Stimulated activated CD4-positive, alpha-beta T cell treated with anti-CD3 and anti-CD28 coated beads, Interleukin-12 subunit alpha, Interleukin-12 subunit beta, amount 100 ng/mL, for 48 hours (primary cell): Measurements from ENCODE around the gene PEAK1.
"Not testable (repeated sequence)": the region's sequence is repeated elsewhere in the genome, so short reads cannot be mapped to it uniquely, and the experiment has no call there.

Experiments used
- DNase-seq, 3 donors: peaks; one replicate each; pipeline ENCODE4 v3.0.0-alpha.2; 2020; ENCODE audit warnings: low read depth in 2 of 3, low spot score in 1 of 3

PEAK1 gene

GRCh38 chr15:77181305-77182074 lies 238.4 kb downstream of the PEAK1 start:
- no peak for DNase-seq

GRCh38 chr15:77180757-77181156 lies 239.1 kb downstream of the PEAK1 start:
- DNase-seq: no peak

GRCh38 chr15:77180270-77180669 lies 239.6 kb downstream of the PEAK1 start:
- DNase-seq: no peak

DNA sequence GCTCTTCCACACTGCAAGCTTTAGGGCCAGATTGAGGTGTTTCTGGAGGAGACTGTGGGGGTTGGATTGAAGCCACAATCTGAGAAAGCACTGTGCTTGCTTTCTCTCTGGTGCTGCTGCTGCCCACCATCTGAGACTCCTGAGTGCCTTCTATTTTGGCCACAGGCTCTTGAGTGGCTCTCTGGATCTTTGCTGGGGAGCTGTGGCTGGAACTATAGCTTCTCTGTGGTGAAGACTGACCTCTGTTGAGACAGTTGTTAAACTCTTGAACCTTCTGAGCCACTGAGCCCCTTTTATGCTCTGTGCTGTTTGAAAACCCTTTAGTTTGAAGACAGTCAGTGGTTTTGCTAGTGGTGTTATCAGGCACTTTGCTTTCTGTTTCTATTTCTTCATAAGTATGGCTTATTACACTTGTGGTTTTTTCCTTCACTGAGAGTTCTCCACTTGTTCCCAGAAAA lies 240.3 kb downstream of the PEAK1 start:
- DNase-seq: peak in 1 of 3 donors; percentile 5

GRCh38 chr15:77178411-77178810 lies 241.5 kb downstream of the PEAK1 start:
- no peak for DNase-seq

DNA sequence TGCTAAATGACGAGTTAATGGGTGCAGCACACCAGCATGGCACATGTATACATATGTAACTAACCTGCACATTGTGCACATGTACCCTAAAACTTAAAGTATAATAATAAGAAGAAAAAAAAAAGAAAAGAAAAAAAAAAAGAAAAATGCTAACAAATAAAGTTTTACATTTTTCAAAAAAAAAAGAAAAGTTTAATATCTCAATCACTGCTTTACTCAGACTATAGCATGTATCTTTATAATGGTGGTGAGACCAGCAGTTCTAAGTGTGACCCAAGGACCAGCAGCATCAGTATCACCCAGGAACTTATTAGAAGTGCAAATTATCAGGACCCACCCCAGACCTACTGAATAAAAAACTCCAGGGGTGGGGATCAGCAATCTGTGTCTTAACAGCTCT lies 243.8 kb downstream of the PEAK1 start:
- not testable (repeated sequence) for DNase-seq

DNA sequence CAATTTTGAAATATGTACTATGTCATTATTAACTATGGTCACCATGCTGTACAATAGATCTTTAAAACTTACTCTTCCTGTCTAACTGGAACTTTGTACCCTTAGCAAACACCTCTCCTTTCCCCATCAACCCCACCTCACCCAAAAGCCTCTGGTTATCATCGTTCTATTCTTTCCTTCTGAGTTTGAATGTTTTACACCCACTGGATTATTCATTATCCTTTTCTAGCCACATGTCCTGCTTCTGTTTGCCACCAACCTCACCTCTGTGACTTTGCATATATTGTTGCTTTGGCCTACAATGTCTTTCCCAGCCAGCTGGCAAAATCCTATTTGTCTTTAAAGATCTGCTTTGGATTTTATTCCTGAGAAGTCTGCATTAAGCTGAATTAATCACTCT lies 246.4 kb downstream of the PEAK1 start:
- DNase-seq: no peak

DNA sequence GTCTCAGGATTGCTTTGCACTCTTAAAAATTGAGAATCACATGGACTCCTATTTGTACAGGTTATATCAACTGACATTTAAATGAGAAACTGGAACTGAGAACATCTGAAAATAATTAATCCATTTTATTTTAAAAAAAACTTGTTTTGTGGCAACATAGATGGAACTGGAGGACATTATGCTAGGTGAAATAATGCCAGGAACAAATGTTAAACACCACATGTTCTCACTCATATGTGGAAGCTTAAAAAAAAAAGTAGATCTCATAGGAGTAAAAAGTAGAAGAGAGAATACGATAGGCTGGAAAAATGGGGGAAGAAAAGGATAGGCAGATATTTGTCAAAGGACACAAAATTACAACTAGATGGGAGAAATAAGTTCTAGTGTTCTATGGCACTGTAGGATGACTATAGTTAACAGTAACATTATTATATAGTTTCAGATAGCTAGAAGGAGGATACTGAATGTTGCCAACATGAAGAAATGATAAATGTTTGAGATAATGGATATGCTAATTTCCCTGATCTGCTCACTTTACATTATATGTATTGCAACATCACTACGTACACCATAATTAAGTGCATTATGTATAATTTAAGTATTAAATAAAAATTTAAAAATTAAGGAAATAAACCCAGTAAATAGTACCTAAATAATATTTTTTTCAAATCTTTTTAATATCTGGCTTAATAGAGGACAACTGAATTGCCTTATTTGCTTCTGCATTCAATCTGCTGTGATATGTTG lies 248.5 kb downstream of the PEAK1 start:
- no peak for DNase-seq

GRCh38 chr15:77168616-77169015 lies 251.3 kb downstream of the PEAK1 start:
- DNase-seq: no peak

DNA sequence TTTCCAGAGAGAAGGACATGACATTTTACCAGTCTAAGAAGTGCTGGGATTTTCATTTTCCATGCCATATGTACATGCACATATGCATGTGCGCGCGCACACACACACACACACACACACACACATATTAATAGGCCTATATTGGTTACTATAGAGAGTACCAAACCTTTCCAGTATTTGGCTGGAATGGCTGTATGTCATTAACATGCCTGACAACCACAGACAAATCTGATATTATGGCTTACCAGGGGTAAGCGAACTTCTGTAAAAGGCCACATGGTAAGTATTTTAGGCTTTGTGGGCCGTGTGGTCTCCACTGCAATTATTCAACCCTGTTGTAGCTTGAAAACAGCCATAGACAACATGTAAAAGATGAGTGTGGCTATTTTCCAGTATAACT lies 251.8 kb downstream of the PEAK1 start:
- no peak for DNase-seq

DNA sequence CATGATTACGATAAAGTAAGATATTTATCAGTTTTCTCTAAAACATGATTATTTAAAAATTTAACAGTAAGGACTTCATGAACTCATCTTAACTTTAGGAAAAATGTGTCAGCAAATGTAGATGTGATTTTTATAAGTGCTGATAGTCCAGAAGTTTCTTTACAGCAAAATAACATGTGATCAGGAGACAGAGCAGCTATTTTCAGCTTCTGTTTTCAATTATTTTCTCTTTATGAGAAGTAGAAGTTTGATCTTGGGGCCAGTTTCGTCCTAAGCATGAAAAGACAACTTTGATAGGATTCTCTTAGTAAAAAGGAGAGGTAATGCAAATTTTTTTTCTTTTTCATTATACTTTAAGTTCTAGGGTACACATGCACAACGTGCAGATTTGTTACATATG lies 252.5 kb downstream of the PEAK1 start:
- no peak for DNase-seq

GRCh38 chr15:77163781-77164384 lies 256.0 kb downstream of the PEAK1 start:
- no peak for DNase-seq

GRCh38 chr15:77162872-77163633 lies 256.9 kb downstream of the PEAK1 start:
- no peak for DNase-seq

GRCh38 chr15:77160562-77161478 lies 259.1 kb downstream of the PEAK1 start:
- no peak for DNase-seq

DNA sequence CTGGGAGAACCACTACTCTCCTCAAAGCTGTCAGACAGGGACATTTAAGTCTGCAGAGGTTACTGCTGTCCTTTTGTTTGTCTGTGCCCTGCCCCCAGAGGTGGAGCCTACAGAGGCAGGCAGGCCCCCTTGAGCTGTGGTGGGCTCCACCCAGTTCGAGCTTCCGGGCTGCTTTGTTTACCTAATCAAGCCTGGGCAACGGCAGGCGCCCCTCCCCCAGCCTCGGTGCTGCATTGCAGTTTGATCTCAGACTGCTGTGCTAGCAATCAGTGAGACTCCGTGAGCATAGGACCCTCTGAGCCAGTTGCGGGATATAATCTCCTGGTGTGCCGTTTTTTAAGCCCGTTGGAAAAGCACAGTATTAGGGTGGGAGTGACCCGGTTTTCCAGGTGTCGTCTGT lies 263.9 kb downstream of the PEAK1 start:
- not testable (repeated sequence) for DNase-seq

- DNase-seq: no peak
These were observed 271.7 kb downstream of the PEAK1 start for GRCh38 chr15:77148191-77148590.

- no peak for DNase-seq
These were observed 274.5 kb downstream of the PEAK1 start for GRCh38 chr15:77145370-77145769.

DNA sequence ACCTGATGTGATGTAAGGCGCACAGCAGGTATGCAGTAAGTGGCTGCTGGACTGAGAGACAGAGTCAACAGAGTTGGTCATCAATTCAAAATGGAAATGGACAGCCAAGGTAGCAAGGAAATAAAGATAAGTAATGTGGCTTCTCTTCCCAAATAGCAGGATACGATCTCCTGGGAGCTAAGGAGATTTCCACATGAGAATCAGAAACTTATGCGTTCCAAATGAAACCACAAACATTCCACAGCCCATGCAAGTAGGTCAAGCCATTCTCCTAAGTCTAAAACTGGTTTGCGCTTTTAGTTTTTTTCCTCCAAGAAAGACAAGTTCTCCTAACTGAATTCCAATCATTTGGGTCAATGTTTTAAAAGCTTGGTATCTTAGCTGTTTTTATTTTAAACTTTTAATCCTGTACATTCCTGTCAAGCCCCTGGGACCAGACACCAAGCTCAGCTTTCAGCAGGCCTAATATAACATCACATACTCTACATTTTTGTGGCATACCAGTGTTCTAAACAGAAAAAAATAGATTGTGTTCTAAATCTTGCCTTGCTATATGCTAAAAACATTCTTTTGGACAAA lies 275.3 kb downstream of the PEAK1 start:
- no peak for DNase-seq

- no peak for DNase-seq
These were observed 275.9 kb downstream of the PEAK1 start for GRCh38 chr15:77144026-77144425.

GRCh38 chr15:77143616-77144015 lies 276.3 kb downstream of the PEAK1 start:
- no peak for DNase-seq
